Endothelial cell of umbilical vein (primary cell): ENCODE data around the gene CHAC1.

ENCODE experiments used
- POLR2A ChIP-seq: IDR thresholded peaks from 2 replicates; pipeline ENCODE4 v1.6.1; 2012; ENCODE audit warnings: low read depth, mild to moderate bottlenecking, control low read depth, low read length
- POLR2AphosphoS5 ChIP-seq: IDR thresholded peaks from 2 replicates; pipeline ENCODE4 v1.6.1; 2012; ENCODE audit warnings: low read depth, mild to moderate bottlenecking, control low read depth, low read length, moderate library complexity; ENCODE audit not compliant: insufficient read depth

- TF ChIP-seq POLR2A (no peak), POLR2AphosphoS5 (no peak)
Observed at GRCh38 chr15:40949756-40950207, 3.5 kb upstream of the CHAC1 start.
